Endodermal cell (in vitro differentiated cells): ENCODE measurements around the gene COL18A1. TPM values are rescaled to one million over a fixed set of nuclear protein-coding genes. Genes with fewer than 3 reads are reported as not detected.

Experiments
- DNase-seq: peaks from one replicate; pipeline ENCODE4 v3.0.0-alpha.2; 2017
- H3K27ac ChIP-seq: 2 replicates; pipeline ENCODE4 v1.5.1; 2013; ENCODE audit warnings: mild to moderate bottlenecking, low read depth, low read length, moderate library complexity
- H3K27me3 ChIP-seq: 2 replicates; pipeline ENCODE4 v1.6.1; 2013; ENCODE audit warnings: mild to moderate bottlenecking, low read length, moderate library complexity; ENCODE audit not compliant: insufficient read depth, control insufficient read depth, poor library complexity, severe bottlenecking
- H3K36me3 ChIP-seq: 2 replicates; pipeline ENCODE4 v1.7.0; 2013; ENCODE audit warnings: mild to moderate bottlenecking, low read length, moderate library complexity; ENCODE audit not compliant: control insufficient read depth, insufficient read depth
- H3K4me1 ChIP-seq: one replicate; pipeline ENCODE4 v1.7.0; 2013; ENCODE audit warnings: low read length; ENCODE audit not compliant: control insufficient read depth, insufficient read depth
- H3K4me3 ChIP-seq: 2 replicates; pipeline ENCODE4 v1.5.1; 2013; ENCODE audit warnings: mild to moderate bottlenecking, low read length, moderate library complexity
- H3K9ac ChIP-seq: 2 replicates; pipeline ENCODE4 v1.6.1; 2013; ENCODE audit warnings: mild to moderate bottlenecking, low read length, moderate library complexity; ENCODE audit not compliant: poor library complexity, severe bottlenecking; ENCODE audit errors: extremely low read depth
- H3K9me3 ChIP-seq: 2 replicates; pipeline ENCODE4 v1.6.1; 2013; ENCODE audit warnings: mild to moderate bottlenecking, low read length, moderate library complexity; ENCODE audit not compliant: control insufficient read depth
- H3K27ac Mint-ChIP-seq: 2 replicates; pipeline ENCODE4 v1.8.0; 2020; ENCODE audit warnings: mixed read lengths
- H3K27me3 Mint-ChIP-seq: 2 replicates; pipeline ENCODE4 v1.8.0; 2021; ENCODE audit warnings: mild to moderate bottlenecking, mixed read lengths; ENCODE audit not compliant: insufficient read depth
- H3K36me3 Mint-ChIP-seq: 2 replicates; pipeline ENCODE4 v1.8.0; 2020; ENCODE audit warnings: low read depth, mixed read lengths
- H3K4me1 Mint-ChIP-seq: 2 replicates; pipeline ENCODE4 v1.8.0; 2020; ENCODE audit warnings: mixed read lengths
- H3K4me3 Mint-ChIP-seq: 2 replicates; pipeline ENCODE4 v1.8.0; 2020; ENCODE audit warnings: mild to moderate bottlenecking, moderate library complexity, mixed read lengths
- H3K9me3 Mint-ChIP-seq: 2 replicates; pipeline ENCODE4 v1.8.0; 2020; ENCODE audit warnings: mild to moderate bottlenecking, mixed read lengths
- WGBS, 2 experiments: methylation state at CpG; one replicate each; pipeline versions ENCODE4 v1.1.5 to v1.1.7; 2013; ENCODE audit warnings: missing lambda C conversion rate in 2 of 2, mixed read lengths in 1 of 2; ENCODE audit not compliant: insufficient coverage in 1 of 2, insufficient read length in 1 of 2; 5-methylcytosine and 5-hydroxymethylcytosine counted together
- total RNA-seq, 2 donors: library from RNA; stranded (reverse); fragmentation: NEBNext Ultra II Directional in 1 of 2; extraction: Animal tissue kit (Norgen Biotek cat#: 25700) in 1 of 2; gene quantifications; 2 replicates in 1 of 2; 3 replicates in 1 of 2; pipeline ENCODE4 v1.2.1, GENCODE V29; 2021
- TF ChIP-seq, protein P1 (sequence below): fragments of 200-600 bp; sonication (generic); conservative IDR thresholded peaks from 2 replicates; pipeline ENCODE4 v1.5.0; 2021; ENCODE audit warnings: antibody characterized with exemption, mild to moderate bottlenecking

COL18A1 gene
- total RNA-seq, 2 donors from 2014 or later, result 332 to 398 TPM

DNA sequence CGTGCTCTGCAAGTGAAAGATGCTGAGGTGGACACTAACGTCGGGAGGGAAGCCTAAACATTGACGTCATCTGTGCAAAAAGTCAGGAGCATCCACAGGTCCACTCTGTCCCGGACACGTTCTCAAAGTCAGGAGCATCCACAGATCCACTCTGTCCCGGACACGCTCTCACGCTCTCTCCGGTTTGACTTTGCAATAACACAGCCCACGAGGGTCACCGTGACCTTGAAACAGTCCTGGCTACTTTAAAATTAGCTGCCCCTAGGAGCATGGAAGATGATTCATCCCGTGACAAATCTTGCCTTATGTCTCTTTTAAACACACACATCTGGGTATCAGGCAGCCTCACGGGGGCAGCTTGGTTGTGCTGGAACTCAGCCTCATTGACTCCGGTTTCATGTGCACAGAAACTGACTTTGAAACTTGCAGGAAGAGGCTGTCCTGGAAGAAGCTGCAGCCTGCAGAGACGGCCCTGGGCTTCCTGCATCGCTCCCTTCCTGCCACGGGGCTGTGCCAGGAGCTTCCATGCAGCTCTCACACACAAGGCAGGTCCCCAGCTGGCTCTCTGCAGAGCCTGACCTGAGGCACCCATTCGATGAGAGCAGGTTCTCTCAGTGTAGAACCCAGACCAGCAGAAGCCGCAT is 18.1 kb upstream of the COL18A1 start:
- peaks cover 2% of the 10 kb centered on the region for H3K9me3 Mint-ChIP-seq
- WGBS, 2 experiments, result 88 to 90% methylated on average over 17 to 20 of the region's 20 CpGs
- Histone ChIP-seq H3K27me3 (no peaks in the 10 kb centered on the region), H3K9ac (no peak overlapping the region), H3K9me3 (no peaks in the 10 kb centered on the region), H3K4me1 (no peaks in the 10 kb centered on the region), H3K4me3 (no peak overlapping the region), H3K36me3 (no peaks in the 10 kb centered on the region), H3K27ac (no peak overlapping the region)
- H3K27ac Mint-ChIP-seq, result no peak overlapping the region
- DNase-seq, result peak; percentile 52
- no peaks in the 10 kb centered on the region for H3K36me3 Mint-ChIP-seq
- TF ChIP-seq, protein P1, sequence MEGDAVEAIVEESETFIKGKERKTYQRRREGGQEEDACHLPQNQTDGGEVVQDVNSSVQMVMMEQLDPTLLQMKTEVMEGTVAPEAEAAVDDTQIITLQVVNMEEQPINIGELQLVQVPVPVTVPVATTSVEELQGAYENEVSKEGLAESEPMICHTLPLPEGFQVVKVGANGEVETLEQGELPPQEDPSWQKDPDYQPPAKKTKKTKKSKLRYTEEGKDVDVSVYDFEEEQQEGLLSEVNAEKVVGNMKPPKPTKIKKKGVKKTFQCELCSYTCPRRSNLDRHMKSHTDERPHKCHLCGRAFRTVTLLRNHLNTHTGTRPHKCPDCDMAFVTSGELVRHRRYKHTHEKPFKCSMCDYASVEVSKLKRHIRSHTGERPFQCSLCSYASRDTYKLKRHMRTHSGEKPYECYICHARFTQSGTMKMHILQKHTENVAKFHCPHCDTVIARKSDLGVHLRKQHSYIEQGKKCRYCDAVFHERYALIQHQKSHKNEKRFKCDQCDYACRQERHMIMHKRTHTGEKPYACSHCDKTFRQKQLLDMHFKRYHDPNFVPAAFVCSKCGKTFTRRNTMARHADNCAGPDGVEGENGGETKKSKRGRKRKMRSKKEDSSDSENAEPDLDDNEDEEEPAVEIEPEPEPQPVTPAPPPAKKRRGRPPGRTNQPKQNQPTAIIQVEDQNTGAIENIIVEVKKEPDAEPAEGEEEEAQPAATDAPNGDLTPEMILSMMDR, result no peak
- H3K4me1 Mint-ChIP-seq, result no peaks in the 10 kb centered on the region
- no peak overlapping the region for H3K4me3 Mint-ChIP-seq
- H3K27me3 Mint-ChIP-seq, result no peaks in the 10 kb centered on the region

DNA sequence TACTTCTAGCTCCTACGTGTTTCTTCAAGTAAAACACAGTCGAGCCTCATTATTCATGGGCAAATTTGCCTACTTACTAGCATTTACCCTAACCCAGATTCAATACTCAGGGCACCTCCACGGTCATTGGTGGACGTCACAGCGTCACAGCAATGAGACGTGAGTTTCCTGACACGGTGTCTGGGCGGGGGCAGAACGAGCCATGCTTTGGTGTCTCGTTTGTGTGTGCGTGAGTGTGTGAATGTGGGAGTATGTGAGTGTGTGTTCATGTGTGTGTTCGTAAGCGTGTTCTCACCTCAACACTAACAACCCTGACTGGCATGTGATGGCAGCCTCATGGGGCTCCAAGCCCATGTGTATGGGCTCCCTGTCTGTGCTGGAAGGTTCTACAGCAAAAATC is 17.5 kb upstream of the COL18A1 start:
- peak overlapping the region; percentile 48 for H3K27ac Mint-ChIP-seq
- H3K4me1 Mint-ChIP-seq, result no peaks in the 10 kb centered on the region
- no peak overlapping the region for H3K27ac ChIP-seq
- H3K9me3 ChIP-seq, result no peaks in the 10 kb centered on the region
- H3K9ac ChIP-seq, result no peak overlapping the region
- no peak for DNase-seq
- TF ChIP-seq, protein P1, result no peak
- no peaks in the 10 kb centered on the region for H3K36me3 Mint-ChIP-seq
- H3K9me3 Mint-ChIP-seq, result peaks cover 2% of the 10 kb centered on the region
- H3K36me3 ChIP-seq, result no peaks in the 10 kb centered on the region
- no peak overlapping the region for H3K4me3 Mint-ChIP-seq
- H3K27me3 ChIP-seq, result no peaks in the 10 kb centered on the region
- H3K4me3 ChIP-seq, result no peak overlapping the region
- 93 to 94% methylated on average over 3 to 12 of the region's 13 CpGs for WGBS, 2 experiments
- H3K27me3 Mint-ChIP-seq, result no peaks in the 10 kb centered on the region
- no peaks in the 10 kb centered on the region for H3K4me1 ChIP-seq

DNA sequence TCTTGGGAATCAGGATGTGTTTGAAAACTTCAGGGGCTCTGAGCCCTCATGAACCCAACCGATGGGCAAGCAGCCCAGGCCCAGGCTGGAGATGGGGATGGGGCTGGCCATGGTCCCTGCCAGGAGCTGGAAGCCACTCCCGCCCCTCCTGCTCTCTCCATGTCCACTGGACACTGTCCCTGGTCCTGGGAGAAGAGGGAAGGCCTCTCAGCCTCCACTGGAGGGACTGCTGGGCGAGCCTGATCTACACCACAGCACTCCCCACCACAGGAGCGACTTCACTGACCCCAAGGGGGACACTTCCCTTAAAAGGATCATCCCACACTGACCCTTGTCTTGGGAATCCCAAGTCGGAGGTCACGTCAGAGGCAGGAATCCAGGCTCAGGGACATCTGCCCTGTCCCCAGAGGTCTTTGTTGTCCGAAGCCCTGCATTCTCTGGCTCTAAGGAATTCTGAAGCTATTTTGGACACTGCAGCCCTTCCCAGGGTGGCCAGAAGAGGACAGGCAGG is 16.9 kb upstream of the COL18A1 start:
- DNase-seq, result peak; percentile 42
- Mint-ChIP-seq H3K27ac (peak overlapping the region; percentile 48), H3K4me3 (no peak overlapping the region), H3K27me3 (no peaks in the 10 kb centered on the region), H3K4me1 (no peaks in the 10 kb centered on the region), H3K36me3 (no peaks in the 10 kb centered on the region), H3K9me3 (no peaks in the 10 kb centered on the region)
- Histone ChIP-seq H3K27ac (no peak overlapping the region), H3K9ac (no peak overlapping the region), H3K4me1 (no peaks in the 10 kb centered on the region), H3K36me3 (no peaks in the 10 kb centered on the region), H3K9me3 (no peaks in the 10 kb centered on the region), H3K4me3 (no peak overlapping the region), H3K27me3 (no peaks in the 10 kb centered on the region)
- 75 to 85% methylated on average over 4 to 7 of the region's 7 CpGs for whole genome bisulfite sequencing, 2 experiments
- TF ChIP-seq, protein P1, result no peak
